ENCODE data around the gene RUVBL2.

RUVBL2 gene

GRCh38 chr19:48987323-48987722 is 6.4 kb upstream of the RUVBL2 start:
- DNase-seq: no peak

GRCh38 chr19:48988286-48988685 is 5.4 kb upstream of the RUVBL2 start:
- DNase-seq: no peak

GRCh38 chr19:48988860-48989259 is 4.8 kb upstream of the RUVBL2 start:
- DNase-seq: no peak

- peak in 12 of 56 donors; percentile 4 to 38 (median 18) for DNase-seq
Observed at GRCh38 chr19:48989701-48990291, 3.9 kb upstream of the RUVBL2 start.

GRCh38 chr19:48990400-48990799 is 3.3 kb upstream of the RUVBL2 start:
- no peak for DNase-seq

- DNase-seq: no peak
Observed at GRCh38 chr19:48991011-48991609, 2.6 kb upstream of the RUVBL2 start.

GRCh38 chr19:48991873-48992580 is 1.7 kb upstream of the RUVBL2 start:
- DNase-seq: peak in 13 of 56 donors; percentile 15 to 44 (median 32)

- DNase-seq: peak in 15 of 56 donors; percentile 42 to 65 (median 52)
Observed at GRCh38 chr19:48992581-48993174, 1.0 kb upstream of the RUVBL2 start.

GRCh38 chr19:48994035-48994386 is 324 bp downstream of the RUVBL2 start:
- DNase-seq: peak in 4 of 56 donors; percentile 51 to 70 (median 54)

- DNase-seq: no peak
Observed at GRCh38 chr19:48997972-48998371, 4.3 kb downstream of the RUVBL2 start.

- peak in 4 of 56 donors; percentile 6 to 34 (median 10) for DNase-seq
Observed at GRCh38 chr19:48999481-49000325, 6.0 kb downstream of the RUVBL2 start.

- DNase-seq: no peak
Observed at GRCh38 chr19:49004133-49004532, 10.4 kb downstream of the RUVBL2 start.

GRCh38 chr19:49004964-49005614 is 11.4 kb downstream of the RUVBL2 start:
- DNase-seq: no peak

GRCh38 chr19:49006905-49007304 is 13.2 kb downstream of the RUVBL2 start:
- DNase-seq: no peak

- DNase-seq: no peak
Observed at GRCh38 chr19:49009828-49010227, 16.1 kb downstream of the RUVBL2 start.

- DNase-seq: no peak
Observed at GRCh38 chr19:49010453-49010852, 16.8 kb downstream of the RUVBL2 start.

GRCh38 chr19:49011194-49011593 is 17.5 kb downstream of the RUVBL2 start:
- no peak for DNase-seq

GRCh38 chr19:49014123-49014869 is 20.6 kb downstream of the RUVBL2 start:
- DNase-seq: no peak

GRCh38 chr19:49014870-49015255 is 21.2 kb downstream of the RUVBL2 start:
- no peak for DNase-seq

Measured in nucleus accumbens (tissue), 56 donors.